ENCODE measurements around the gene ZEB1.
A peak's percentile ranks its signal among the peaks of the same experiment; 100 is the strongest.

Gene ZEB1

DNA sequence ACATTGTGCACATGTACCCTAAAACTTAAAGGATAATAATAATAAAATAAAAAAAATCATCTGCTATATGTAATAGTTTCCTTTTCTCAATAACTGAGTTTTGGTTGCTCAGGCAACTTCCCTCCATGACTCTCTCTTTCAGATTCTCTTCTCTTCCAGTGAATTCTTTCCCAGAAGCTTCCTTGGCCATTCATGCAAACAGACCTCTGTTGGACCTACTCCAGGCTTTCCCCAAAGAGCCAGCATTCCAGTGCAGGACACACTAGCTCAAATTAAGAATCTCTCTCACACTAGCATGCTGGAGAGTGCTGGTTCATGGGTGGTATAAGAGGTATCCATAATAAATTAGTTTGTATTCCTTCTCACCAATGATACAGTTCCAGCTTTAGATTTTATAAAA, 31.0 kb upstream of the ZEB1 start:
- TF ChIP-seq, protein P1, sequence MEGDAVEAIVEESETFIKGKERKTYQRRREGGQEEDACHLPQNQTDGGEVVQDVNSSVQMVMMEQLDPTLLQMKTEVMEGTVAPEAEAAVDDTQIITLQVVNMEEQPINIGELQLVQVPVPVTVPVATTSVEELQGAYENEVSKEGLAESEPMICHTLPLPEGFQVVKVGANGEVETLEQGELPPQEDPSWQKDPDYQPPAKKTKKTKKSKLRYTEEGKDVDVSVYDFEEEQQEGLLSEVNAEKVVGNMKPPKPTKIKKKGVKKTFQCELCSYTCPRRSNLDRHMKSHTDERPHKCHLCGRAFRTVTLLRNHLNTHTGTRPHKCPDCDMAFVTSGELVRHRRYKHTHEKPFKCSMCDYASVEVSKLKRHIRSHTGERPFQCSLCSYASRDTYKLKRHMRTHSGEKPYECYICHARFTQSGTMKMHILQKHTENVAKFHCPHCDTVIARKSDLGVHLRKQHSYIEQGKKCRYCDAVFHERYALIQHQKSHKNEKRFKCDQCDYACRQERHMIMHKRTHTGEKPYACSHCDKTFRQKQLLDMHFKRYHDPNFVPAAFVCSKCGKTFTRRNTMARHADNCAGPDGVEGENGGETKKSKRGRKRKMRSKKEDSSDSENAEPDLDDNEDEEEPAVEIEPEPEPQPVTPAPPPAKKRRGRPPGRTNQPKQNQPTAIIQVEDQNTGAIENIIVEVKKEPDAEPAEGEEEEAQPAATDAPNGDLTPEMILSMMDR (IDR thresholded peaks at IDR 0.05; ENCODE audit: low read depth, low read length) = no peak
- DNase-seq (ENCODE audit: extremely low read depth, low read depth) = no peak

DNA sequence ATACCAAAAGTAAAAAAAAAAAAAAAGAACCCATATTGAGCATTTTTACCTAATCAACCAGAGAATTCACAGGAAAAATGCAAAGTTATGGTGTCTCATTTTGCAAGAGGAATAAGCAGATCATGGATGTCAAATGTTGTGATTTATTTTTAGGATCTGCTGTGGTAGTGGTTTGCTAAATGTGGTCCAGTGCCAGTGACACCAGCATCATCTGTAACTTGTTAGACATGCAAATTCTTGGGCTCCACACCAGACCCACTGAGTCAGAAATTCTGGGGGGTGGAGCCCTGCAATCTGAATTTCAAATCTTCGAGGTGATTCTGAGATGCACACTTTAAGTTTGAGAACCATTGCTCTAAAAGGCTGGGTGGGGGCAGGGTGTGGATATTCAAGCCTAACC, 30.1 kb upstream of the ZEB1 start:
- TF ChIP-seq, protein P1 (IDR thresholded peaks at IDR 0.05; ENCODE audit: low read depth, low read length) = no peak
- peak; percentile 46 for DNase-seq (ENCODE audit: extremely low read depth, low read depth)

DNA sequence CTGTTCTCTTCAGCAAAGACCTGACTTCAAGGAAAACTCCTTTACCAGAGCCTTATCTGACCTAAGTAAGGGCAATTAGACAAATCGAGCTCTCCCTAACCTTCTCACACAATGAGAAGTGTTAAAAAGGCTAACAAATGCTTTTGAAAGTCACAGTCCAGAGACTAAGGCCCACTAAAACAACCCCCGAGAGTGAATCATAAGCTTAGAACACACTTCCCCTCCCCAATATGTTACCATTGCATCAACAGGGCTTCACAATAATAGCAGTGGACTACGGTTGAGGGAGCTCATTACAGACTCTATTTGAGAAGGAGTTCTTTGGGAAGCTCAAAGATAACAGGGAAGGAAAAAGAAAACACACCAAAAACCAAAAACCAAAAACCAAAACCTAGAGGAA, 28.6 kb upstream of the ZEB1 start:
- DNase-seq (ENCODE audit: extremely low read depth, low read depth) = no peak
- TF ChIP-seq, protein P1 (IDR thresholded peaks at IDR 0.05; ENCODE audit: low read depth, low read length) = no peak

DNA sequence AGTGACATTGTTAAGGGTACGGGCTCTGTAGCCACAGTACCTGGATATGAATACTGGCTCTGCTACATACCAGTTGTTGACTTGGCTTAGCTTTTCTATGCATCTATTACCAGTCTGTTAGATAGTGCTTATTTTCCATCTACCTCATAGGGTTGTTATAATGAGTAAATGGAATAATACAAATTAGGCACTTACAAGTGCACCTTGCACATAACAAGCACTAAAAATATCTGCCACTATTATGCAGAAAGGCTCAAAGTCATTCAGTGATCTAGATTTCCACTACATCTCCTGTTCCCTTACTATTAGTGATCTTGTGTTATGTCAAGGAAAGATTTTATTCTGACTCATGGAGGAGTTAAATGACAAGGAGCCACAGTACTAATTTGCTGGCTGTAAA, 27.9 kb upstream of the ZEB1 start:
- DNase-seq (ENCODE audit: extremely low read depth, low read depth) = no peak
- TF ChIP-seq, protein P1 (IDR thresholded peaks at IDR 0.05; ENCODE audit: low read depth, low read length) = no peak

DNA sequence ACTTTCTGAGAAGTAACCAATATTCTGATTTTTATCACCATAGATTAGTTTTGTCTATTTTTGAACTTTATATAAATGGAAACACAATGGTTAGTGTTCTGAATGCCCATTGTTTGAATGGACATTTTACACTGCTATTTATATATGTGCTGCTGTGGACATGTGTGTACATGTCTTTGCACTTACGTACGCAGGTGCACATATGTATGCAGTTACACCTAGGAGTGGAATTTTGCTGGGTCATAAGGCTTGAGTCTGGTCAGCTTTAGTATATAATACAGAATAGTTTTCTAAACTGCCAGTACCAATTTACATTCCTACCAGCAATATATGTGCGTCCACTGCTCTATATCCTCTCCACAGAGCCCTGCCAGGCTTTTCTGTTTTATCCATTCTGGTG, 24.5 kb upstream of the ZEB1 start:
- DNase-seq (ENCODE audit: extremely low read depth, low read depth) = no peak
- TF ChIP-seq, protein P1 (IDR thresholded peaks at IDR 0.05; ENCODE audit: low read depth, low read length) = no peak

DNA sequence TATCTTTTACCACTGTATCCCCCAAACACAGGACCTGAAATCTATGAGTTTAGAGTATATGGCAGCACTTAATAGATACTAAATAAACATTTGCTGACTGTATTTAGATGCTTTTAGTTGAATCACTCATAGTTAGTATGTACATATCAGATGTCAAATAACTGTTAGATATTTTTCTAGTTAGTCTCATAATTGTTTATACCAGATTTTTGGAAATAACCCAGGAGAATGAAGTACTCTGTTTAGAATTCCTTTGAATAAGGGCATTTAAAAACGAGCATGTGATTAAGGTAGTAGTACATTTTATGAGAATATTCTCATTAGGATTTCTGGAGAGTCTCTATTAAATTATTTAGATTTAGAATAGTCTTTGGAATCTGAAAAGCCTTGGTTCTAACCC, 22.3 kb upstream of the ZEB1 start:
- TF ChIP-seq, protein P1 (IDR thresholded peaks at IDR 0.05; ENCODE audit: low read depth, low read length) = no peak
- no peak for DNase-seq (ENCODE audit: extremely low read depth, low read depth)

DNA sequence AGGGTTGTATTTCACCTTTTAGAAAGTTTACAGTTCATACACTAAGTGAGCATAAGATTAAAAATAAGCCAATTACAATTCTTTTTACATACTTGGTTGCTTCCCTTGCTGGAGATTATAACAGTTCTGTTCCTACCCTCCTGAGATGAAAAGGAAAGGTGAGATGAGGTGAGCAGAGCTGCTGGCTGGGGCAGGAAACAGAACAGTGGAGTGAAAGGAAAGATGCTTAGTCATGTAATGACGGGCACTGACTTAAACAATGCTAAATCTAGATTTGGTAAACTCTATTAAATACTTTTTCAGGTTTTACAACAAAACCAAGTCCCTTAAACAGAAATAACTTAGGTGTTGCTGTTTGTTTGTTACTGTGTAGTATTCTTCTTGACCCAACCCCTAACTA, 19.9 kb upstream of the ZEB1 start:
- TF ChIP-seq, protein P1 (IDR thresholded peaks at IDR 0.05; ENCODE audit: low read depth, low read length) = no peak
- DNase-seq (ENCODE audit: extremely low read depth, low read depth) = no peak

Data from AG09319 (cell line).